ENCODE data around the gene SP6.

Gene SP6

GRCh38 chr17:47850692-47851573 lies at the start of gene SP6:
SP6 (minus strand) TSS chr17:47851163; CDS start chr17:47848429, 2,734 bp downstream.
- Histone ChIP-seq H3K27ac (no peak within 1 kb of the TSS), H3K27me3 (replicated peaks) (peaks cover 85% of the 10 kb centered on the region), H3K4me3 (ENCODE audit: low read depth, low read length) (no peak within 1 kb of the TSS), H3K36me3 (replicated peaks) (no peaks in the 10 kb centered on the region)
- peak; percentile 25 for DNase-seq
- no peak for TF ChIP-seq CTCF (IDR thresholded peaks at IDR 0.05; ENCODE audit: low read depth, low read length, missing control alignments)
- in situ Hi-C loops (cut with HindIII; ENCODE audit: low pct_ligation_motif_present, low sequenced_read_pairs) = no loop called here

- in situ Hi-C loops (cut with HindIII; ENCODE audit: low pct_ligation_motif_present, low sequenced_read_pairs) = no loop called here
- H3K4me3 ChIP-seq (ENCODE audit: low read depth, low read length) = no peak overlapping the region
- TF ChIP-seq CTCF (IDR thresholded peaks at IDR 0.05; ENCODE audit: low read depth, low read length, missing control alignments) = no peak
- H3K36me3 ChIP-seq (replicated peaks) = no peaks in the 10 kb centered on the region
- H3K27me3 ChIP-seq (replicated peaks) = no peaks in the 10 kb centered on the region
- no peak for DNase-seq
- H3K27ac ChIP-seq = no peak overlapping the region
These were observed 48.7 kb upstream of the SP6 start for GRCh38 chr17:47899643-47900042.

GRCh38 chr17:47898241-47898640 lies 47.3 kb upstream of the SP6 start:
- no peak for TF ChIP-seq CTCF (IDR thresholded peaks at IDR 0.05; ENCODE audit: low read depth, low read length, missing control alignments)
- no peak for DNase-seq
- no peaks in the 10 kb centered on the region for H3K36me3 ChIP-seq (replicated peaks)
- no peaks in the 10 kb centered on the region for H3K27me3 ChIP-seq (replicated peaks)
- no peak overlapping the region for H3K4me3 ChIP-seq (ENCODE audit: low read depth, low read length)
- in situ Hi-C loops (cut with HindIII; ENCODE audit: low pct_ligation_motif_present, low sequenced_read_pairs) = no loop called here
- no peak overlapping the region for H3K27ac ChIP-seq

- TF ChIP-seq CTCF (IDR thresholded peaks at IDR 0.05; ENCODE audit: low read depth, low read length, missing control alignments) = no peak
- no peak for DNase-seq
- in situ Hi-C loops (cut with HindIII; ENCODE audit: low pct_ligation_motif_present, low sequenced_read_pairs) = no loop called here
- Histone ChIP-seq H3K27ac (no peak overlapping the region), H3K27me3 (replicated peaks) (no peaks in the 10 kb centered on the region), H3K4me3 (ENCODE audit: low read depth, low read length) (peak overlapping the region; percentile 93), H3K36me3 (replicated peaks) (no peaks in the 10 kb centered on the region)
These were observed 46.6 kb upstream of the SP6 start for GRCh38 chr17:47897561-47897960.

GRCh38 chr17:47896672-47897490 lies 45.9 kb upstream of the SP6 start:
- in situ Hi-C loops (cut with HindIII; ENCODE audit: low pct_ligation_motif_present, low sequenced_read_pairs) = no loop called here
- Histone ChIP-seq H3K36me3 (replicated peaks) (no peaks in the 10 kb centered on the region), H3K27ac (peak overlapping the region; percentile 98), H3K4me3 (ENCODE audit: low read depth, low read length) (peak overlapping the region; percentile 93), H3K27me3 (replicated peaks) (no peaks in the 10 kb centered on the region)
- no peak for DNase-seq
- TF ChIP-seq CTCF (IDR thresholded peaks at IDR 0.05; ENCODE audit: low read depth, low read length, missing control alignments) = no peak
